ENCODE results near the gene FRK.

DNA sequence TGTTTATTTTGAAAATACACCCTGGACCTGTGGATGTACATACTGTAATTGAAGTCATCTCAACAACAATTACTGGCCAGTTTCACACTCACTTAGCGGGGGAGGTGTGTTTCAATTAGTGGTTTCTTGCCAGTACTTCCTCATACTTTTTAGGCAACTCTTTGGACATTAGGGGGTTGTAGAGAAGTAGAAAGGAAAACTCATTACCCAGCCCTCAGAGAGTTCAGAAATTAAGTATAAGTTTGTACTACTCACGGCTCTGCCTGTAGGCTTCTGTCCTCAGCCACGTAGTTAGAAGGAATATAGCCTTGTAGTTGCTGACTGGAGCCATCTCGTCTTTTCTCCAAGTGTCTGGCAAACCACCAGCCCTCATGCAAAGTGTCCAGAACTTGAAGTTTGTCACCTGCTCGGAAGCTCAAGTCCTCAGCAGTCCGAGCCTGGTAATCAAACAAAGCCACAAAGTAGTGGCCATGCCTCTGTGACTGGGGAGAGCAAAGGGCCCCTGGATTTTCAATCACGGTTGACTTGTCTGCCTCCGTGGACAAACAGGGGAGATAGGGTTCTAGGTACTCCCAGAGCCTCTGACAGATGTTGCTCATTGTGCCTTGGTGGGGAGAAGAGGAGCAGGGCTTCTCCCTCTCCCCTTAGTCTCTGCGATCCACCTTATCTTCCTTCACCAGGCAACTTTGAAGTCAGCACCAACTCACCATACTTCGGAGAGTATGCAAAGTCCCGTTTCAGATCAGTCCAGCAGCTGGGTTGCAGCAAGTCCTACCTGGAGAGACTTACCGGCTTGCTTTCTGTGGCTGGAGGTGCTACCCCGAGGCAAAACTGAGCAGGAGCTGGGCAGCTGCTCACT, 749 bp downstream of the FRK start:
- no peak for TF ChIP-seq CTCF (IDR thresholded peaks at IDR 0.05)
- TF ChIP-seq POLR2A (IDR thresholded peaks at IDR 0.05) = no peak
- TF ChIP-seq EP300 (IDR thresholded peaks at IDR 0.05) = no peak

All from stomach (tissue), 4 donors.